DMS 273 (cell line): ENCODE measurements around the gene NT5DC2.

ENCODE experiments used
- DNase-seq: peaks from one replicate; lab custom pipeline; 2025; ENCODE audit not compliant: unreplicated experiment; lab: John Stamatoyannopoulos, UW

Gene NT5DC2

DNA sequence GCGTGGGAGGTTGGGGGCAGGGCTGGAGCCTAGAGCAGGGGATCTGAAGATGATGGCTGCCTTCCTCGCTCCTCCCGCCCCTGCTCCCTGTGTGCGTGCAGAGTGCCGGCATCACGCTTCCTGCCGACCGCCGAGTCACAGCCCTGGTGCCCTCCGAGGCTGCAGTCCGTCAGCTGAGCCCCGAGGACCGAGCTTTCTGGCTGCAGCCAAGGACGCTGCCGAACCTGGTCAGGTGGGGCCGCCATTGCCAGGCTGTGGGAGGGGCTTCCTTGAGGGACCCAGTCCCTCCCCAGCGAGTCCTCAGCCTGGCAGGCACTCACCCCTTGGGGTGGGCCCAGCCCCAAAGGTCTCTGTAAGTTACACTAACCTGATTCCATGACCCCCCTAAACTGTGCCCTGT is 20.9 kb downstream of the NT5DC2 start:
- DNase-seq: no peak

- DNase-seq: no peak
Measured at GRCh38 chr3:52512105-52512504, 21.6 kb downstream of the NT5DC2 start.

DNA sequence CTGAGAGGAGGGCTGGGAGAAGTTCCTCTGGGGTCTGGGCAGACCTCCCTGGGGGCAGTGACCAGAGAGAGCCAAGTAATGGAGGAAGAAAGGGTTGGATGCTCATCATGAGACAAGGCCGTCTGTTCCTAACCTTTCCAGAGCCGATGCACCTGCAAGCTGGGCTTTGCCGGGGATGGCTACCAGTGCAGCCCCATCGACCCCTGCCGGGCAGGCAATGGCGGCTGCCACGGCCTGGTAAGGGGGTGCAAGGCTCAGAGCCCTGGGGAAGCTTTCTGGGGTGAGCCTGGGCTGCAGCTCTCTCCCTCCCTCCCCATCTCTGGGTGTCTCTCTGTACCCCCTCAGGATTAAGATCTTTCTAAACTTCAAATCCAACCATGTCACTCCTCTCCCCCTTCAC is 22.1 kb downstream of the NT5DC2 start:
- DNase-seq: no peak

DNA sequence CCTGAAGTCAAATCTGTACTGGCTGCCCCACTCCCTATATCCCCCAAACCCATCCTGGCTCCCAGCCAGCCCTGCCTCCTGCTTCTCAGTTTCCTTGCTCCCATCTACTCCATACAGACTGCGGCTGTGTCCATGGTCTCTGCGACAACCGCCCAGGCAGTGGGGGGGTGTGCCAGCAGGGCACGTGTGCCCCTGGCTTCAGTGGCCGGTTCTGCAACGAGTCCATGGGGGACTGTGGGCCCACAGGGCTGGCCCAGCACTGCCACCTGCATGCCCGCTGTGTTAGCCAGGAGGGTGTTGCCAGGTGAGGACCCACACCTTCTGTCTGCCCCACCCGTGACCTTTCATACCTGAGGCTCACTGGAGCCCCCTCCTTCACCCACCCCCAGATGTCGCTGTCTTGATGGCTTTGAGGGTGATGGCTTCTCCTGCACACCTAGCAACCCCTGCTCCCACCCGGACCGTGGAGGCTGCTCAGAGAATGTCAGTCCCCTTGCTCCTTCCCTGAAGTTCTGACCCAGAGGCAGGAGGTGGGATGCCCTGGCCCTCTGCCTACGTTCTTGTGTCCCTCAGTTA is 23.8 kb downstream of the NT5DC2 start:
- DNase-seq: peak; percentile 19

DNA sequence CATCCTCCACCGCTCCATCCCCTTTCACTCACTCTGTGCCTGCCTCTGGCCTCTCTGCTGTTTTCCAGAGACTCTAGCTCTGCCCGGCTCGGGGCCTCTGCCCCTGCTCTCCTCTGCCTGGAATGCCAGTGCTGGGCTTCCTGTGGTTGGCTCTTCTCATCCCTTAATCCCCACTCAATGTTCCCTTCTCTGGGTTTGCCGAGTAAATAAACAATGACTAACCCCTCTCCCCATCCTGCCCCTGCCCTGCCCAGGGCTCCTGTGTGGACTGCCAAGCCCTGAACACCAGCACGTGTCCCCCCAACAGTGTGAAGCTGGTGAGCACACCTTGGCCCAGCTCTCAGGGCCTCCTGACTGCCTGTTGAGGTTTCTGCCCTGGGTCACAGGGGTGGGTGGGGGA is 26.3 kb downstream of the NT5DC2 start:
- DNase-seq: no peak

DNA sequence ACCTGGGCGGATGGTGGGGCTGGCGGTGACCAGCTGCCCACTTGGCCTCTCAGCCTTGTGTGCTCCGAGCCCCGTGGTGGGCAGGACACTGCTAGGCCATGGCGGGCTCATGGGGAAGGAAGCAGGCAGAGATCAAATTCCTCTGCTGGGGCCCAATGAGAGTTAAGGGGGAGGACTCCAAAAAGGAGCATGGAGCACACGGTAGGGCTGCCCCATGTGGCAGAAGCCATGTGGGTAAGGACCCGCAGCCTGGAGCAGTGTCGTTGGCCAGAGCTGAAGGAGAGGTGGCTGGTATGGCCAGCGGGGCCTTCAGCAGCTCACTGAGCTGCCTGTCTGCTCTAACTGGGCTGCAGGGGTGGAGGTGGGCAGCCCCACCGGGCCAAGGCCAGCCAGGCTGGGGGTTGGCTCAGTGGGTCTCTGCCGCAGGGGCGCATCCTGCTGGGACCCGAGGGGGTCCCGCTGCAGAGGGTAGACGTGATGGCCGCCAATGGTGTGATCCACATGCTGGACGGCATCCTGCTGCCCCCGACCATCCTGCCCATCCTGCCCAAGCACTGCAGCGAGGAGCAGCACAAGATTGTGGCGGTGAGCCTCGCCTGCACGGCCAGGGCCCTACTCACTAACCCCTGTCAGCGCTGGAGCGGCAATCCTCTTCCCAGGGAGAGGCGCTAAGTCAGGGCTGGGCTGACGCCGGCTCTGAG is 27.2 kb downstream of the NT5DC2 start:
- no peak for DNase-seq

DNA sequence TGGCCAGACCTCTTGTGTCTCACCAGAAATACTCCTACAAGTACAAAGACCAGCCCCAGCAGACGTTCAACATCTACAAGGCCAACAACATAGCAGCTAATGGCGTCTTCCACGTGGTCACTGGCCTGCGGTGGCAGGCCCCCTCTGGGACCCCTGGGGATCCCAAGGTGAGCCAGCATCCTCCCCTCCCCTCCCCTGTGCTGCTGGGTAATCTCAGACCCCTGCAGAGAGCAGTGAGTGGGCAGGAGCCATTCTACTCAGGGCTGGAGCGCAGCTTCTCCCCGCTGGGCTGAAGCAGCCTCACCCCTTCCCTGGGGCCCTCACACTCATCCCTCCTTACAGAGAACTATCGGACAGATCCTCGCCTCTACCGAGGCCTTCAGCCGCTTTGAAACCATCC is 28.7 kb downstream of the NT5DC2 start:
- no peak for DNase-seq

GRCh38 chr3:52503788-52504424 is 29.8 kb downstream of the NT5DC2 start:
- DNase-seq: no peak

DNA sequence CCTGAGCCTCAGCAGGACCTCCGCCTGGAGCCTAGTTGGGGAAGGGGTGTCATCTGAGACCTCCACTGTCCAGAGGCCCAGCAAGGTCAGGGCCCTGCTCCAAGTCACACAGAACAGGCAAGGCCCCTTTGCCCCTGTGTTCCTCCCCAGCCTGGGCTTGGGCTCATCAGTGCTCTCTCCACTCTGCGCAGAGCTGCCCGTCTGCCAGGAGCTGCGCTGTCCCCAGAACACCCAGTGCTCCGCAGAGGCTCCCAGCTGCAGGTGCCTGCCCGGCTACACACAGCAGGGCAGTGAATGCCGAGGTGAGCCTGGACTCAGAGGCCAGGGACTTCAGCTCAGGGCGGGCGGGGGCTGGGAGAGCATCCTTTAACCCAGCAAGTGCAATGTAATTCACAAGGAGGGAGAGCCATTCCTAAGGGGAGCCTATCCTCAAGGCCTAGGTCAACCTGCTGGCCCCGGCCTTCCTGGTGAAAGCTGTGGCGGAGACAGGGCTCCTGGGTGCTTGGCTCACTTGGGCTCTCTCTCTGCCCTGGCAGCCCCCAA is 30.8 kb downstream of the NT5DC2 start:
- no peak for DNase-seq

DNA sequence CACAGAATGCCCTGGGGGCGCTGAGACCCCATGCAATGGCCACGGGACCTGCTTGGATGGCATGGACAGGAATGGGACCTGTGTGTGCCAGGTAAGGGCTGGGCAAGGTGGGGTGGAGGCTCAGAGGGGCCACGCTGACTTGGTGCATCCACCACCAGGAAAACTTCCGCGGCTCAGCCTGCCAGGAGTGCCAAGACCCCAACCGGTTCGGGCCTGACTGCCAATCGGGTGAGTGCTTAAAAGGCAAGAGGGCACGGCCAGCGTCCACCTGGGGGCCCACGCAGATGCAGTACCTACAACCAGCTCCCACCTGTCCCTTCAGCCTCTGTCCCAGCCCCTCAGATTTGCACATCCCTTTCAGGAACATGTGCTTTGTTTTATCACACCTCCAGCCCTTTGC is 31.7 kb downstream of the NT5DC2 start:
- DNase-seq: no peak

DNA sequence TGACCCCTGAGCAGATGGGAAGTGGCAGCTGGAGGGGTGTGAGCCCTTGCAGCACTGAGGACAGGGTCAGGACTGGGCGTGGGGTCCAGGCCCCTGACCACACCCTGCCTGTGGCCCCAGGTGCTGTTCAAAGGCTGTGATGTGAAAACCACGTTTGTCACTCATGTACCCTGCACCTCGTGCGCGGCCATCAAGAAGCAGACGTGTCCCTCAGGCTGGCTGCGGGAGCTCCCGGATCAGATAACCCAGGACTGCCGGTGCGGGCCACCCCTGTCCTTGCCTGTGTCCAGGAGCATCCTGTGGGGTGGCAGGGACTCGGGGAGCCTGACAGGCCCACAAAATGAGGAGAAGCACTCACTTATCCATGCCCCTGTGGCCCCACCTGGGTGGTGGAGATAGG is 32.6 kb downstream of the NT5DC2 start:
- DNase-seq: no peak

GRCh38 chr3:52498137-52499054 is 35.3 kb downstream of the NT5DC2 start:
- no peak for DNase-seq

DNA sequence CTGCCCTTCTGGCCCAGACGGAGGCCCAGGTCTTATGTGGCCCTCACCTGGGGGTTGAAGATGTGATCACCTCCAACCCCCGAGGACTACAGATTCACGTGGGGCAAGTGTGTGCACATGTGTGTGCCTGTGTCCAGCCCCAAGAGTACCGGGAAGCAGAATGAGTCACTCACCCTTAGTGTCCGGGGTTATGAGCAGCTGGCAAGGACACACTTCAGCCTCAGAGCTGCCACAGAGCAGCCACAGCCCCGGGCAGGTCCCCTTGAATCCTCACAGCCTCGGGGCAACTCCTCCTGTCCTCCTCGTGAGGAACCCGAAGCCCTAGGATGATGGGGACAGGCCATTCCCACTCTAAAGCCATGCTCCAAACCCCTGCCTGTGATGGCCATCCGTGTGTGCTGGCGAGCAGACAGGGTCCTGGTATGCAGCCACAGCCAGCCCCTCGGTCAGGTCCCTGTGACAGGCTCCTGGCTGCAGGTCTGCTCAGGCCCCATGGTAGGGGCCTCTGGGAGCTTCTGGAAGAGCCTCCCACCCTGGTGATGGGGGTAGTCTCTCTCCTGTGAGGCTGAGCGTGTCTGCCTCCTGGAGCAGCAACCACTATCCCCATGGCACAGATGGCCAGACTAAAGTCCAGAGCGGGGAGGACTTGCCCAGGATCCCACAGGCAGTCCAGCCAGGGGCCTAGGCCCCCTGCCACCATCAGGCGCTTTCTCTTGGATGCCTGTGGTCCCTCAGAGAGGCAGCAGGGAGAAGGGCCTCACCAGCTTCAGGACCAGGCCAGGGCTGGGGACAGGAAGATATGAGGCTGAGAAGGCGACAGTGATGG is 37.7 kb downstream of the NT5DC2 start:
- no peak for DNase-seq

DNA sequence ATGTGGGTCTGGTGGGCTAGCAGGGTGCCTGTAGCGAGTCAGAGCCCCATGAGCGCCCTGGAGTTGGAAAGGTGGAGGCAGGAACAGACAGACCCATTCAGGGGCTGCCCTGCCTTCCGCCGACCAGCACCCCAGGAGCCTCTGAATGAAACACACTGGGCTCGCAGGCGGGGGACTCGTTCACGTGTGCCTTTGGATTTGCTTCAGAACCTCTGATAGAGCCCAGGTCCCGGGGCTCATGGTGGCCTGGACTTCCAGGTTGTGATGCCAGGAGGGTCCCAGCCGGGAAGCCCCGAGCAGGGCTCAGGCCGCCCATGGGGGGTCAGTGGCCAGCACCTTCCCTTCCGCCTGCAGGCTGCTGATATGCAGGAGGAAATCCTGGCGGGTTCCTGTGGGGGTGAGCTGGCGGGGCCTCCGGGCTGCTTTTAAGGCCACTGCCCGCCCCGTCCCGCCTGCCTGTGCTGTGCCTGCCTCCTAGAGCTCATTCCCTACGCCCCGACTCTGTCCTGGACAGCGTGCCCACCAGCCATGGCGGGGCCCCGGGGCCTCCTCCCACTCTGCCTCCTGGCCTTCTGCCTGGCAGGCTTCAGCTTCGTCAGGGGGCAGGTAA is 38.7 kb downstream of the NT5DC2 start, which contains the start of gene STAB1:
TSS of gene STAB1 (plus strand) at position 453 of the 610 bp plus-strand sequence. CDS start at position 529, 76 bp downstream.
- no peak for DNase-seq

- DNase-seq: peak; percentile 43
Measured at GRCh38 chr3:52494445-52494844, 39.2 kb downstream of the NT5DC2 start.

- DNase-seq: peak; percentile 42
Measured at GRCh38 chr3:52493232-52494017, 40.2 kb downstream of the NT5DC2 start.

GRCh38 chr3:52492059-52492458 is 41.6 kb downstream of the NT5DC2 start:
- no peak for DNase-seq

DNA sequence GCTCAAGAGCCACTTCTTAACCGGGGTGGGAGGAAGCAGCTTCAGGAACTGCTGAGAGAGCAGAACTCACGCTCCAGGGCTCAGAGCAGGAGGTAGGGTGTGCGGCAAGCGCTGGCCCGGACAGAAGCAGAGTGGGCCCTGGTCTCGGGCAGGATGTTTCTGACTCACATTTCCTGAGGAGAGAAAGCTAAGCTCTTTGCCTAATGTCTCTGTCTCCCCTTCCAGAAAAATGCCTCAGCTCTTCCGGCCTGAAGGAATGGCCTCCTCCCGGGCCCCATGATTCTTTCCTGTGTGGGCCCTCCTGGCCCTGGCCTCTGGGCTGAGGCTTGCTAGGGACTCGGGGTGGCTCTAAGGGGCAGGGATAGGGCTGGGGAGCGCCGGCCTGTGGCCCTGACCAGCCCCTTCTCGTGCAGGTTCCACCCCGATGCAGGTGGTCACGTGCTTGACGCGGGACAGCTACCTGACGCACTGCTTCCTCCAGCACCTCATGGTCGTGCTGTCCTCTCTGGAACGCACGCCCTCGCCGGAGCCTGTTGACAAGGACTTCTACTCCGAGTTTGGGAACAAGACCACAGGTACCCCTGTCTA is 42.6 kb downstream of the NT5DC2 start:
- no peak for DNase-seq
